HCT116 (cell line): ENCODE data around the gene AKT3. TPM values are rescaled to one million over a fixed set of nuclear protein-coding genes. Genes with fewer than 3 reads are reported as not detected.

Experiments
- ATAC-seq: fragments of 200-7000 bp; cut with Tn5 transposase; 2 replicates; pipeline ENCODE4 v1.9.1; 2020; ENCODE audit warnings: mild to moderate bottlenecking, moderate library complexity
- BruUV-seq: library from RNA; stranded (reverse); fragments of 400-500 nt; replicated peaks from 2 replicates; lab custom pipeline; 2021; lab: Mats Ljungman, UMichigan
- CTCF ChIA-PET: fragments of 300-600 bp; sonication (Branson Sonifier 250); formaldehyde crosslinking; loops from one replicate; lab custom pipeline; 2021; ENCODE audit warnings: antibody characterized with exemption; lab: Charles Lee
- POLR2A ChIA-PET: fragments of 300-600, 350-600 bp; sonication (Branson Sonifier 250); formaldehyde crosslinking; loops from one replicate; lab custom pipeline; 2021; ENCODE audit warnings: antibody characterized with exemption; lab: Charles Lee
- RAD21 ChIA-PET, 2 experiments: fragments of 300-600 bp; sonication (Branson Sonifier 250); formaldehyde crosslinking; loops; one replicate each; lab custom pipeline; 2023; ENCODE audit warnings: low total read pairs in 2 of 2; ENCODE audit not compliant: uncharacterized antibody in 2 of 2, unreplicated experiment in 2 of 2, low non-redundant PET in 1 of 2; lab: Charles Lee
- DNase-seq: peaks from one replicate; pipeline ENCODE4 v3.0.0-alpha.2; 2010; ENCODE audit warnings: low read depth, low spot score
- H2AFZ ChIP-seq: fragments of 200-600 bp; shearing (Covaris generic), sonication (generic); 2 replicates; pipeline ENCODE4 v1.6.1; 2017; ENCODE audit warnings: low read depth, mixed run types, mixed read lengths, antibody characterized with exemption, low read length; ENCODE audit not compliant: poor library complexity, severe bottlenecking
- H3K27ac ChIP-seq: 2 replicates; pipeline ENCODE4 v1.5.1; 2012; ENCODE audit warnings: low read depth, low read length
- H3K27me3 ChIP-seq: fragments of 200-600 bp; sonication (generic); 2 replicates; pipeline ENCODE4 v1.6.1; 2016; ENCODE audit warnings: mixed run types, low read length, mixed read lengths; ENCODE audit not compliant: insufficient read depth
- H3K36me3 ChIP-seq, 2 experiments: fragments of 200-500 bp in 1 of 2; fragments of 200-600 bp in 1 of 2; sonication (Bioruptor generic) in 1 of 2; sonication (generic) in 1 of 2; 2 replicates each; pipeline versions ENCODE4 v1.5.1 to v1.6.1; 2014 to 2016; ENCODE audit warnings: low read length in 2 of 2, inconsistent platforms in 1 of 2, mixed read lengths in 1 of 2, mixed run types in 1 of 2; ENCODE audit not compliant: insufficient read depth in 2 of 2, control insufficient read depth in 1 of 2
- H3K4me1 ChIP-seq, 2 experiments: fragments of 200-600 bp in 1 of 2; sonication (generic) in 1 of 2; 2 replicates each; pipeline versions ENCODE4 v1.5.1 to v1.6.1; 2012 to 2017; ENCODE audit warnings: low read length in 2 of 2, inconsistent platforms in 1 of 2, mild to moderate bottlenecking in 1 of 2, mixed read lengths in 1 of 2, mixed run types in 1 of 2, moderate library complexity in 1 of 2; ENCODE audit not compliant: insufficient read depth in 2 of 2, control insufficient read depth in 1 of 2
- H3K4me2 ChIP-seq: fragments of 200-600 bp; sonication (generic); 2 replicates; pipeline ENCODE4 v1.6.1; 2017; ENCODE audit warnings: mixed run types, low read length, mixed read lengths
- H3K4me3 ChIP-seq, 2 experiments: fragments of 200-600 bp in 1 of 2; sonication (generic) in 1 of 2; replicated peaks in 1 of 2; 2 replicates each; pipeline ENCODE4 v1.5.1; 2011 to 2016; ENCODE audit warnings: low read length in 2 of 2, control low read depth in 1 of 2, low read depth in 1 of 2, mild to moderate bottlenecking in 1 of 2, mixed read lengths in 1 of 2, mixed run types in 1 of 2
- H3K79me2 ChIP-seq: fragments of 200-600 bp; sonication (generic); 2 replicates; pipeline ENCODE4 v1.6.1; 2017; ENCODE audit warnings: mild to moderate bottlenecking, mixed run types, low read length, moderate library complexity, mixed read lengths; ENCODE audit not compliant: insufficient read depth
- H3K9ac ChIP-seq: fragments of 200-600 bp; sonication (generic); 2 replicates; pipeline ENCODE4 v1.6.1; 2016; ENCODE audit warnings: low read length, mixed read lengths
- H3K9me2 ChIP-seq: fragments of 200-600 bp; sonication (generic), shearing (Covaris generic); 2 replicates; pipeline ENCODE4 v1.6.1; 2017; ENCODE audit warnings: mixed run types, mild to moderate bottlenecking, moderate library complexity; ENCODE audit not compliant: insufficient read depth
- H3K9me3 ChIP-seq, 2 experiments: fragments of 200-500 bp in 1 of 2; fragments of 200-600 bp in 1 of 2; sonication (Bioruptor generic) in 1 of 2; sonication (generic) in 1 of 2; 2 replicates each; pipeline ENCODE4 v1.6.1; 2014 to 2017; ENCODE audit warnings: low read length in 2 of 2, mixed read lengths in 2 of 2, inconsistent platforms in 1 of 2, low read depth in 1 of 2, mild to moderate bottlenecking in 1 of 2, mixed run types in 1 of 2, moderate library complexity in 1 of 2; ENCODE audit not compliant: control insufficient read depth in 1 of 2, insufficient read depth in 1 of 2
- H4K20me1 ChIP-seq: fragments of 200-600 bp; sonication (generic), shearing (Covaris generic); 2 replicates; pipeline ENCODE4 v1.6.1; 2017; ENCODE audit warnings: mixed run types, mild to moderate bottlenecking, moderate library complexity; ENCODE audit not compliant: insufficient read depth
- CBX3 ChIP-seq: IDR thresholded peaks from 2 replicates; pipeline ENCODE4 v1.6.1; 2012; ENCODE audit warnings: low read depth
- ELF1 ChIP-seq: IDR thresholded peaks from 2 replicates; pipeline ENCODE4 v1.6.1; 2012; ENCODE audit warnings: low read depth, borderline replicate concordance
- EZH2 ChIP-seq: fragments of 200-600 bp; sonication (generic); IDR thresholded peaks from 2 replicates; pipeline ENCODE4 v1.6.1; 2017; ENCODE audit warnings: antibody characterized with exemption, mixed run types
- EZH2phosphoT487 ChIP-seq: fragments of 200-600 bp; IDR thresholded peaks from 2 replicates; pipeline ENCODE4 v1.6.1; 2018; ENCODE audit warnings: antibody characterized with exemption, borderline replicate concordance
- JUND ChIP-seq: IDR thresholded peaks from 2 replicates; pipeline ENCODE4 v1.6.1; 2012
- POLR2A ChIP-seq: IDR thresholded peaks from 2 replicates; pipeline ENCODE4 v1.7.0; 2011; ENCODE audit warnings: borderline replicate concordance; ENCODE audit not compliant: insufficient read depth, insufficient read length; ENCODE audit errors: extremely low read depth
- POLR2AphosphoS5 ChIP-seq: IDR thresholded peaks from 2 replicates; pipeline ENCODE4 v1.6.1; 2011; ENCODE audit warnings: mild to moderate bottlenecking, low read depth, low read length, moderate library complexity
- RAD21 ChIP-seq: IDR thresholded peaks from 2 replicates; pipeline ENCODE4 v1.6.1; 2012; ENCODE audit warnings: low read depth, mild to moderate bottlenecking
- SIN3A ChIP-seq: IDR thresholded peaks from 2 replicates; pipeline ENCODE4 v1.6.1; 2012; ENCODE audit warnings: low read depth
- SP1 ChIP-seq: IDR thresholded peaks from 2 replicates; pipeline ENCODE4 v1.6.1; 2012; ENCODE audit warnings: low read depth
- TCF7L2 ChIP-seq: IDR thresholded peaks from 2 replicates; pipeline ENCODE4 v1.7.0; 2011; ENCODE audit warnings: borderline replicate concordance, inconsistent platforms; ENCODE audit not compliant: insufficient read depth, insufficient read length; ENCODE audit errors: extremely low read depth
- YY1 ChIP-seq: IDR thresholded peaks from 2 replicates; pipeline ENCODE4 v1.6.1; 2011; ENCODE audit warnings: low read length, low read depth, moderate library complexity, mild to moderate bottlenecking; ENCODE audit not compliant: insufficient replicate concordance; ENCODE audit errors: extremely low read depth
- ZFX ChIP-seq: fragments of 450-650 bp; IDR thresholded peaks from 2 replicates; pipeline ENCODE4 v1.6.1; 2017
- ZNF274 ChIP-seq: fragments of 200-500 bp; sonication (Bioruptor generic); IDR thresholded peaks from 2 replicates; pipeline ENCODE4 v1.6.1; 2014; ENCODE audit warnings: mild to moderate bottlenecking, low read depth, low read length, inconsistent platforms
- intact Hi-C: fragments of 100-400 bp; cut with micrococcal nuclease; formaldehyde crosslinking; loops from 2 replicates; pipeline ENCODE4 v1.10.0; 2022
- total RNA-seq: library from RNA; stranded (reverse); gene quantifications from one replicate; pipeline ENCODE4 v1.2.1, GENCODE V29; 2021; ENCODE audit not compliant: unreplicated experiment
- TF ChIP-seq, protein P1 (sequence below): IDR thresholded peaks from 2 replicates; pipeline ENCODE4 v1.6.1; 2012
- TF ChIP-seq, protein P2 (sequence below): IDR thresholded peaks from 2 replicates; pipeline ENCODE4 v1.6.1; 2011; ENCODE audit warnings: mild to moderate bottlenecking, low read length, moderate library complexity; ENCODE audit not compliant: insufficient replicate concordance; ENCODE audit errors: extremely low read depth

The AKT3 gene
- total RNA-seq, 1 experiment from 2014 or later = 0.49 TPM

DNA sequence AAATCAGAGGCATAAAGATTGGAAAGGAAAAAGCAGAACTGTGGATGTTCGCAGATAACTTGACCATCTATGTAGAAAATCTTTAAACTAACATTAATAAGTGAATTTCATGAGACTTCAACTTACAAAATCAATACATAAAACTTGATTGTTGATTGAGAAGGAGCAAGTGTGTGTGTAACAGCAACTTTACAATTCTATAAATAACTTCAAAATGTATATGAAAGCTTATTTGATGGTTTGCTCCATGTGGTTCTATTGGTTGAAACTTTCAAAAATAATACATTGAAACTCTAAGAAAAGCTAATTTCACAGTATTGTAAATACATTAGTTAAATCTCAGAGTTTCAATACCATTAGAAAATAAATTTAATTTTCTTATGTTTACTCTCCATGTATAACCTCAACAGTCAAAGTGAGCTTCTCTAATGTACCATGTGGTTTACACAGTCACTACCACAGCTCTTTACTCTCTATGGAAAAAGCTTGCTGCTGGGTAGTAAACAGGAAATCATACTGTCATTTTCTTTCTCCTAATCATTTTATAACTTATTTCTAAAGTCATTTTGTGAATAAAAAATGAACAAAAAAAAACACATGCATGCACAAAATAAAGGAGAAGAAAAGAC is 12.0 kb downstream of the AKT3 start:
- BruUV-seq = no TSS peak
- no peak for ATAC-seq
- H3K79me2 ChIP-seq = no peaks in the 10 kb centered on the region

DNA sequence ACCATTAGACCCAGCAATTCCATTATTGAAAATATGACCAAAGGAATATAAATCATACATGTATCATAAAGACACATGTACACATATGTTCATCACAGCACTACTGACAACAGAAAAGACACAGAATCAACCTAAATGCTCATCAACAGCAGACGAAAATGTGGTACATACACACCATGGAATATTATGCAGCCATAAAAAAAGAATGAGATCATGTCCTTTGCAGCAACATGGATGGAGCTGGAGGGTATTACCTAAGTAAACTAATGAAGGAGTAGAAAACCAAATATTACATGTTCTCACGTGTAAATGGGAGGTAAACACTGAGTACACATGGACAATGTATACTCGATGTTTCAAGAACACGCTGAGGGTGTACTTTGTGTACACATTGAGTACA is 15.9 kb downstream of the AKT3 start:
- Histone ChIP-seq H3K9me3 (no peaks in the 10 kb centered on the region), H3K27me3 (peaks cover 7% of the 10 kb centered on the region), H3K4me3 (no peak overlapping the region), H3K9me2 (no peaks in the 10 kb centered on the region), H3K36me3 (no peaks in the 10 kb centered on the region), H3K9ac (no peak overlapping the region), H3K79me2 (no peaks in the 10 kb centered on the region), H4K20me1 (no peaks in the 10 kb centered on the region), H3K4me2 (no peak overlapping the region), H3K4me1 (no peaks in the 10 kb centered on the region), H2AFZ (no peak overlapping the region), H3K27ac (no peak overlapping the region)
- ChIA-PET RAD21 (no interaction called here), CTCF (no interaction called here), POLR2A (no interaction called here)
- no TSS peak for BruUV-seq
- intact Hi-C loops = no loop called here
- DNase-seq (no peak), ATAC-seq (no peak)
- no peak for TF ChIP-seq CBX3
- TF ChIP-seq POLR2AphosphoS5 = no peak
- no peak for TF ChIP-seq SIN3A
- no peak for TF ChIP-seq JUND
- no peak for TF ChIP-seq TCF7L2
- TF ChIP-seq ZNF274 = no peak
- no peak for TF ChIP-seq SP1
- TF ChIP-seq RAD21 = no peak
- TF ChIP-seq EZH2 = no peak
- TF ChIP-seq, protein P1, sequence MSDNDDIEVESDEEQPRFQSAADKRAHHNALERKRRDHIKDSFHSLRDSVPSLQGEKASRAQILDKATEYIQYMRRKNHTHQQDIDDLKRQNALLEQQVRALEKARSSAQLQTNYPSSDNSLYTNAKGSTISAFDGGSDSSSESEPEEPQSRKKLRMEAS = no peak

More for the DNA sequence above, 12.0 kb downstream of the AKT3 start:
- peaks cover 9% of the 10 kb centered on the region for H3K27me3 ChIP-seq
- POLR2A ChIA-PET = no interaction called here
- H4K20me1 ChIP-seq = no peaks in the 10 kb centered on the region; the same call in 1 of the 2 replicates
- H3K27ac ChIP-seq = no peak overlapping the region
- H3K4me1 ChIP-seq = no peaks in the 10 kb centered on the region
- no peak overlapping the region for H3K4me3 ChIP-seq
- H3K9ac ChIP-seq = no peak overlapping the region
- no peaks in the 10 kb centered on the region for H3K9me3 ChIP-seq
- TF ChIP-seq EZH2phosphoT487 (no peak), TCF7L2 (no peak), ZNF274 (no peak), YY1 (no peak), POLR2A (no peak), ZFX (no peak), EZH2 (no peak), ELF1 (no peak)
- TF ChIP-seq, protein P2, sequence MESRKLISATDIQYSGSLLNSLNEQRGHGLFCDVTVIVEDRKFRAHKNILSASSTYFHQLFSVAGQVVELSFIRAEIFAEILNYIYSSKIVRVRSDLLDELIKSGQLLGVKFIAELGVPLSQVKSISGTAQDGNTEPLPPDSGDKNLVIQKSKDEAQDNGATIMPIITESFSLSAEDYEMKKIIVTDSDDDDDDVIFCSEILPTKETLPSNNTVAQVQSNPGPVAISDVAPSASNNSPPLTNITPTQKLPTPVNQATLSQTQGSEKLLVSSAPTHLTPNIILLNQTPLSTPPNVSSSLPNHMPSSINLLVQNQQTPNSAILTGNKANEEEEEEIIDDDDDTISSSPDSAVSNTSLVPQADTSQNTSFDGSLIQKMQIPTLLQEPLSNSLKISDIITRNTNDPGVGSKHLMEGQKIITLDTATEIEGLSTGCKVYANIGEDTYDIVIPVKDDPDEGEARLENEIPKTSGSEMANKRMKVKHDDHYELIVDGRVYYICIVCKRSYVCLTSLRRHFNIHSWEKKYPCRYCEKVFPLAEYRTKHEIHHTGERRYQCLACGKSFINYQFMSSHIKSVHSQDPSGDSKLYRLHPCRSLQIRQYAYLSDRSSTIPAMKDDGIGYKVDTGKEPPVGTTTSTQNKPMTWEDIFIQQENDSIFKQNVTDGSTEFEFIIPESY = no peak
- TF ChIP-seq, all 23 proteins: peak for 0
- CTCF ChIA-PET = no interaction called here
- Histone ChIP-seq H3K9me2 (no peaks in the 10 kb centered on the region), H3K4me2 (no peak overlapping the region), H2AFZ (no peak overlapping the region), H3K36me3 (no peaks in the 10 kb centered on the region)
- RAD21 ChIA-PET = no interaction called here
- intact Hi-C loops = no loop called here
- DNase-seq = no peak
